H1 (cell line): ENCODE measurements around the gene RNF141. TPM values are rescaled to one million over a fixed set of nuclear protein-coding genes. Genes with fewer than 3 reads are reported as not detected.

Experiments
- CTCF ChIA-PET: fragments of 300-600 bp; sonication (Branson Sonifier 250); formaldehyde crosslinking; loops from one replicate; lab custom pipeline; 2021; ENCODE audit not compliant: partially characterized antibody; lab: Charles Lee
- POLR2A ChIA-PET: fragments of 300-600 bp; sonication (Branson Sonifier 250); formaldehyde crosslinking; loops from one replicate; lab custom pipeline; 2021; ENCODE audit warnings: inconsistent platforms; ENCODE audit not compliant: partially characterized antibody; lab: Charles Lee
- DNase-seq, 2 experiments: peaks; one replicate each; pipeline versions ENCODE4 v3.0.0 to v3.0.0-alpha.2; 2010 to 2022; ENCODE audit warnings: low spot score in 2 of 2, low read depth in 1 of 2, mixed read lengths in 1 of 2
- FAIRE-seq: peaks from 2 replicates; lab custom pipeline; 2011; peaks lifted over from hg19 to GRCh38; lab: Jason Lieb, UNC
- H2AFZ ChIP-seq: 2 replicates; pipeline ENCODE4 v1.8.1; 2012; ENCODE audit warnings: low read length, inconsistent platforms
- H2AK5ac ChIP-seq: 2 replicates; pipeline ENCODE4 v1.6.1; 2013; ENCODE audit warnings: low read depth, low read length
- H2BK120ac ChIP-seq: replicated peaks from 2 replicates; pipeline ENCODE3; 2013; ENCODE audit warnings: low read depth, low read length, inconsistent platforms
- H2BK12ac ChIP-seq: 2 replicates; pipeline ENCODE4 v1.6.1; 2013; ENCODE audit warnings: low read depth, low read length
- H2BK15ac ChIP-seq: 2 replicates; pipeline ENCODE4 v1.6.1; 2013; ENCODE audit warnings: low read length
- H2BK20ac ChIP-seq: 2 replicates; pipeline ENCODE4 v1.6.1; 2013; ENCODE audit warnings: low read length
- H2BK5ac ChIP-seq: 2 replicates; pipeline ENCODE4 v1.6.1; 2013; ENCODE audit warnings: low read depth, low read length
- H3K14ac ChIP-seq: 2 replicates; pipeline ENCODE4 v1.6.1; 2013; ENCODE audit warnings: inconsistent platforms; ENCODE audit not compliant: insufficient read length
- H3K18ac ChIP-seq: 2 replicates; pipeline ENCODE4 v1.6.1; 2013; ENCODE audit warnings: low read length; ENCODE audit errors: extremely low read depth
- H3K23ac ChIP-seq: 2 replicates; pipeline ENCODE4 v1.6.1; 2013; ENCODE audit warnings: inconsistent platforms; ENCODE audit not compliant: insufficient read length
- H3K23me2 ChIP-seq: 2 replicates; pipeline ENCODE4 v1.6.1; 2013; ENCODE audit warnings: low read depth, low read length
- H3K27ac ChIP-seq: 2 replicates; pipeline ENCODE4 v1.6.1; 2011; ENCODE audit warnings: low read depth, low read length, inconsistent platforms
- H3K27me3 ChIP-seq, 4 experiments: replicated peaks in 1 of 4; 1 replicate in 1 of 4; 2 replicates in 3 of 4; pipeline versions ENCODE4 v1.6.1 to v1.8.1; 2011 to 2013; ENCODE audit warnings: low read length in 3 of 4, mild to moderate bottlenecking in 3 of 4, inconsistent platforms in 2 of 4, mixed read lengths in 2 of 4, moderate library complexity in 1 of 4; ENCODE audit not compliant: control insufficient read depth in 3 of 4, insufficient read depth in 3 of 4; ENCODE audit errors: extremely low read depth in 1 of 4
- H3K36me3 ChIP-seq, 4 experiments: 2 replicates each; pipeline versions ENCODE4 v1.6.1 to v1.8.1; 2011 to 2013; ENCODE audit warnings: mild to moderate bottlenecking in 4 of 4, low read length in 3 of 4, moderate library complexity in 2 of 4, control low read depth in 1 of 4, inconsistent platforms in 1 of 4; ENCODE audit not compliant: insufficient read depth in 4 of 4, control insufficient read depth in 2 of 4
- H3K4ac ChIP-seq: replicated peaks from 2 replicates; pipeline ENCODE3; 2013; ENCODE audit warnings: low read length, low read depth, mixed read lengths, inconsistent platforms; ENCODE audit not compliant: insufficient read length
- H3K4me1 ChIP-seq, 4 experiments: replicated peaks in 1 of 4; 1 replicate in 1 of 4; 2 replicates in 3 of 4; pipeline versions ENCODE4 v1.6.1 to v1.8.1; 2011 to 2013; ENCODE audit warnings: low read length in 3 of 4, inconsistent platforms in 2 of 4, mixed read lengths in 1 of 4; ENCODE audit not compliant: insufficient read depth in 4 of 4, control insufficient read depth in 3 of 4
- H3K4me2 ChIP-seq, 2 experiments: 2 replicates each; pipeline versions ENCODE4 v1.6.1 to v1.8.1; 2011 to 2013; ENCODE audit warnings: low read depth in 2 of 2, low read length in 2 of 2, control low read depth in 1 of 2, inconsistent platforms in 1 of 2, mild to moderate bottlenecking in 1 of 2; ENCODE audit not compliant: insufficient read depth in 1 of 2
- H3K4me3 ChIP-seq, 4 experiments: fragments of 200-600, 300-600 bp in 1 of 4; sonication (generic), shearing (Covaris generic), sonication (Bioruptor Twin) in 1 of 4; 2 replicates each; pipeline versions ENCODE4 v1.5.1 to v1.8.1; 2011 to 2016; ENCODE audit warnings: low read length in 4 of 4, low read depth in 3 of 4, control low read depth in 2 of 4, inconsistent platforms in 2 of 4, mild to moderate bottlenecking in 2 of 4, mixed read lengths in 1 of 4, moderate library complexity in 1 of 4; ENCODE audit not compliant: insufficient read depth in 2 of 4; ENCODE audit errors: extremely low read depth in 1 of 4
- H3K56ac ChIP-seq: replicated peaks from 2 replicates; pipeline ENCODE3; 2013; ENCODE audit warnings: low read depth, mild to moderate bottlenecking, mixed read lengths, low read length, inconsistent platforms; ENCODE audit not compliant: insufficient read length
- H3K79me1 ChIP-seq: 2 replicates; pipeline ENCODE4 v1.6.1; 2013; ENCODE audit warnings: low read depth, low read length, control low read depth
- H3K79me2 ChIP-seq, 2 experiments: 2 replicates each; pipeline versions ENCODE4 v1.6.1 to v1.8.1; 2012 to 2013; ENCODE audit warnings: low read length in 2 of 2, mild to moderate bottlenecking in 2 of 2, inconsistent platforms in 1 of 2; ENCODE audit not compliant: insufficient read depth in 2 of 2, control insufficient read depth in 1 of 2
- H3K9ac ChIP-seq, 4 experiments: replicated peaks in 1 of 4; 1 replicate in 1 of 4; 2 replicates in 3 of 4; pipeline versions ENCODE4 v1.6.1 to v1.8.1; 2011 to 2013; ENCODE audit warnings: low read depth in 3 of 4, low read length in 3 of 4, control low read depth in 2 of 4, mild to moderate bottlenecking in 2 of 4, moderate library complexity in 2 of 4, inconsistent platforms in 1 of 4; ENCODE audit errors: extremely low read depth in 1 of 4
- H3K9me3 ChIP-seq, 2 experiments: 2 replicates each; pipeline versions ENCODE4 v1.6.1 to v1.8.1; 2012 to 2013; ENCODE audit warnings: mild to moderate bottlenecking in 2 of 2, moderate library complexity in 2 of 2, control low read depth in 1 of 2, inconsistent platforms in 1 of 2, low read depth in 1 of 2, low read length in 1 of 2, mixed read lengths in 1 of 2; ENCODE audit not compliant: insufficient read depth in 2 of 2
- H4K20me1 ChIP-seq, 2 experiments: replicated peaks in 1 of 2; 2 replicates each; pipeline versions ENCODE3 to v1.8.1; 2011 to 2013; ENCODE audit warnings: inconsistent platforms in 2 of 2, low read length in 2 of 2, mild to moderate bottlenecking in 1 of 2; ENCODE audit not compliant: insufficient read depth in 2 of 2, control insufficient read depth in 1 of 2
- H4K5ac ChIP-seq: 2 replicates; pipeline ENCODE4 v1.6.1; 2013; ENCODE audit warnings: low read length, low read depth, mixed read lengths, inconsistent platforms; ENCODE audit not compliant: insufficient read length
- H4K8ac ChIP-seq: 2 replicates; pipeline ENCODE4 v1.8.0; 2013; ENCODE audit warnings: mild to moderate bottlenecking, moderate library complexity, low read length, inconsistent platforms; ENCODE audit not compliant: insufficient read depth; ENCODE audit errors: extremely low read depth
- H4K91ac ChIP-seq: replicated peaks from 2 replicates; pipeline ENCODE3; 2013; ENCODE audit warnings: low read length, mixed read lengths, inconsistent platforms; ENCODE audit not compliant: insufficient read length
- ASH2L ChIP-seq: fragments of 200-600, 300-600 bp; sonication (generic); IDR thresholded peaks from one replicate; pipeline ENCODE4 v1.7.1; 2017; ENCODE audit warnings: low read length
- HDAC2 ChIP-seq, 2 experiments: fragments of 300-600 bp in 1 of 2; sonication (generic) in 1 of 2; IDR thresholded peaks; 2 replicates each; pipeline ENCODE4 v1.6.1; 2011 to 2012; ENCODE audit warnings: low read depth in 2 of 2, low read length in 2 of 2, mild to moderate bottlenecking in 2 of 2, moderate library complexity in 2 of 2, borderline replicate concordance in 1 of 2, inconsistent platforms in 1 of 2
- MAFK ChIP-seq: IDR thresholded peaks from 2 replicates; pipeline ENCODE4 v1.6.1; 2012; ENCODE audit warnings: low read depth, mild to moderate bottlenecking, improper control_type of control experiment, low read length
- POLR2A ChIP-seq, 2 experiments: IDR thresholded peaks; 1 replicate in 1 of 2; 2 replicates in 1 of 2; pipeline ENCODE4 v1.6.1; 2011; ENCODE audit warnings: low read depth in 2 of 2, low read length in 2 of 2, mild to moderate bottlenecking in 2 of 2; ENCODE audit errors: control extremely low read depth in 1 of 2
- POU5F1 ChIP-seq: IDR thresholded peaks from 2 replicates; pipeline ENCODE4 v1.6.1; 2011; ENCODE audit warnings: low read depth, mild to moderate bottlenecking, low read length, moderate library complexity
- RAD21 ChIP-seq, 2 experiments: IDR thresholded peaks in 1 of 2; conservative IDR thresholded peaks in 1 of 2; 2 replicates each; pipeline ENCODE4 v1.6.1; 2011; ENCODE audit warnings: low read depth in 2 of 2, low read length in 2 of 2, improper control_type of control experiment in 1 of 2, inconsistent platforms in 1 of 2, mild to moderate bottlenecking in 1 of 2, moderate library complexity in 1 of 2
- SP1 ChIP-seq: IDR thresholded peaks from 2 replicates; pipeline ENCODE4 v1.6.1; 2011; ENCODE audit warnings: low read depth, low read length
- SP2 ChIP-seq: IDR thresholded peaks from 2 replicates; pipeline ENCODE4 v1.6.1; 2012; ENCODE audit warnings: mild to moderate bottlenecking, low read length, inconsistent platforms
- TBP ChIP-seq: IDR thresholded peaks from 2 replicates; pipeline ENCODE4 v1.6.1; 2011; ENCODE audit warnings: low read depth, low read length, improper control_type of control experiment
- WGBS, 2 experiments: shearing (Covaris generic) in 1 of 2; methylation state at CpG; one replicate each; pipeline versions ENCODE4 v1.1.6 to v1.1.7; 2013 to 2015; ENCODE audit warnings: low lambda C conversion rate in 2 of 2, mixed read lengths in 2 of 2, inconsistent platforms in 1 of 2, low coverage in 1 of 2, missing lambda C conversion rate in 1 of 2; ENCODE audit not compliant: insufficient replicate concordance in 2 of 2, insufficient coverage in 1 of 2, insufficient read length in 1 of 2; ENCODE audit errors: extremely low coverage in 1 of 2, missing lambda C conversion rate in 1 of 2; 5-methylcytosine and 5-hydroxymethylcytosine counted together
- polyA plus RNA-seq, 7 experiments: library from polyadenylated mRNA; depleted of rRNA in 3 of 7; stranded (reverse) in 5 of 7; unstranded in 2 of 7; fragments of >200 nt in 5 of 7; fragments of 200-250 nt in 2 of 7; gene quantifications; 1 replicate in 5 of 7; 2 replicates in 1 of 7; 4 replicates in 1 of 7; pipeline versions ENCODE4 v1.2.1 to v1.2.3, GENCODE V29; 2011 to 2013; ENCODE audit warnings: missing spikeins in 2 of 7, mixed read lengths in 2 of 7
- total RNA-seq: library from RNA; stranded (reverse); fragmentation: NEBNext Ultra II Directional; extraction: Animal tissue kit (Norgen Biotek cat#: 25700); gene quantifications from 2 replicates; pipeline ENCODE4 v1.2.1, GENCODE V29; 2021
- TF ChIP-seq, protein P1 (sequence below), 3 experiments: IDR thresholded peaks; 1 replicate in 2 of 3; 2 replicates in 1 of 3; pipeline versions ENCODE4 v1.5.1 to v1.6.1; 2011; ENCODE audit warnings: low read length in 3 of 3, mild to moderate bottlenecking in 3 of 3, inconsistent platforms in 2 of 3, low read depth in 1 of 3, moderate library complexity in 1 of 3; ENCODE audit not compliant: insufficient read depth in 1 of 3; ENCODE audit errors: control extremely low read depth in 1 of 3

Gene RNF141
- total and polyA plus RNA-seq, 2 of the 8 experiments (the other 6 are each of a cell fraction or from before 2014, with no cell fraction given) = 8.5 to 22.8 TPM

DNA sequence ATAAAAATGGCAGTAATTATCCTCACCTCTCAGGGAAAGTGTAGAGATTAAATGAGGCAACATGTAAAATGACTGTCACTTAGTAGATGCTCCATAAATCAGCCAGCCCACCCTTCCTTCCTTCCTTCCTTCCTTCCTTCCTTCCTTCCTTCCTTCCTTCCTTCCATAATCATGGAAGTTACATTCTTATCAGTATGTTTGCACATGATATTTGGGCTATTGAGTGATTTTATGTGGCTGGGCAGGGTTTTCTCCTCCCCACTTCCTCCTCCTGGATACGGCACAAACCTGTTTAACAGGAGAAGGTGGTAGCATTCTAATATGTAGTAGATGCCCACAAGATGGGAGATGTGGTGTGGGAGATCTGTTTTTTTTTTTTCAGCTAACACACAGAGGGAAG, 15.6 kb upstream of the RNF141 start:
- peak overlapping the region; percentile 72; the same call in 1 of the 2 replicates for H2BK12ac ChIP-seq
- H3K23me2 ChIP-seq = no peaks in the 10 kb centered on the region; the same call in 1 of the 2 replicates
- no peaks in the 10 kb centered on the region; a peak in 1 of 7 replicates for H3K27me3 ChIP-seq
- no peak for DNase-seq
- no peak overlapping the region for H4K5ac ChIP-seq
- H4K8ac ChIP-seq = no peak overlapping the region
- H3K4ac ChIP-seq = peak overlapping the region; percentile 16
- no peak overlapping the region for H3K27ac ChIP-seq
- ChIA-PET POLR2A (interaction anchor here (1.4 kb wide), 1 partner anchor 14 kb away, joined by 4 read pairs; no protein-coding TSS in a partner anchor), CTCF (interaction anchor here (1.4 kb wide), 1 partner anchor 16 kb away, joined by 6 read pairs; the partner anchor contains the start of gene RNF141)
- no peak overlapping the region for H4K91ac ChIP-seq
- 0 out of 2 replicates have a peak overlapping the region, but pooled peaks have one; percentile 4 for H3K18ac ChIP-seq
- H3K4me1 ChIP-seq = peaks cover 0 to 10% (median 3%) of the 10 kb centered on the region in 4 experiments; a peak in 3 of 7 replicates
- no peak overlapping the region for H3K9ac ChIP-seq
- no peak overlapping the region for H2BK20ac ChIP-seq
- no peak overlapping the region for H3K14ac ChIP-seq
- no peaks in the 10 kb centered on the region for H4K20me1 ChIP-seq
- H3K4me3 ChIP-seq = no peak overlapping the region
- 0 out of 2 replicates have a peak overlapping the region, but pooled peaks have one; percentile 55 for H2AFZ ChIP-seq
- no peaks in the 10 kb centered on the region for H3K9me3 ChIP-seq
- H3K4me2 ChIP-seq = no peak overlapping the region
- no peak overlapping the region for H2BK15ac ChIP-seq
- no peak overlapping the region for H2BK5ac ChIP-seq
- no peak for FAIRE-seq
- H3K79me2 ChIP-seq = no peaks in the 10 kb centered on the region
- no peak overlapping the region for H3K23ac ChIP-seq
- H2BK120ac ChIP-seq = no peak overlapping the region
- no peak overlapping the region for H3K56ac ChIP-seq
- H2AK5ac ChIP-seq = no peak overlapping the region
- no peaks in the 10 kb centered on the region for H3K36me3 ChIP-seq
- H3K79me1 ChIP-seq = no peaks in the 10 kb centered on the region
- 100% methylated on average over 1 of the region's 1 CpG; no CpG with 5 or more reads in 1 of the 2 experiments for WGBS, 2 experiments
- TF ChIP-seq, protein P1, sequence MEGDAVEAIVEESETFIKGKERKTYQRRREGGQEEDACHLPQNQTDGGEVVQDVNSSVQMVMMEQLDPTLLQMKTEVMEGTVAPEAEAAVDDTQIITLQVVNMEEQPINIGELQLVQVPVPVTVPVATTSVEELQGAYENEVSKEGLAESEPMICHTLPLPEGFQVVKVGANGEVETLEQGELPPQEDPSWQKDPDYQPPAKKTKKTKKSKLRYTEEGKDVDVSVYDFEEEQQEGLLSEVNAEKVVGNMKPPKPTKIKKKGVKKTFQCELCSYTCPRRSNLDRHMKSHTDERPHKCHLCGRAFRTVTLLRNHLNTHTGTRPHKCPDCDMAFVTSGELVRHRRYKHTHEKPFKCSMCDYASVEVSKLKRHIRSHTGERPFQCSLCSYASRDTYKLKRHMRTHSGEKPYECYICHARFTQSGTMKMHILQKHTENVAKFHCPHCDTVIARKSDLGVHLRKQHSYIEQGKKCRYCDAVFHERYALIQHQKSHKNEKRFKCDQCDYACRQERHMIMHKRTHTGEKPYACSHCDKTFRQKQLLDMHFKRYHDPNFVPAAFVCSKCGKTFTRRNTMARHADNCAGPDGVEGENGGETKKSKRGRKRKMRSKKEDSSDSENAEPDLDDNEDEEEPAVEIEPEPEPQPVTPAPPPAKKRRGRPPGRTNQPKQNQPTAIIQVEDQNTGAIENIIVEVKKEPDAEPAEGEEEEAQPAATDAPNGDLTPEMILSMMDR (IDR thresholded peaks at IDR 0.05; ENCODE audit: control extremely low read depth in 1 of 3, insufficient read depth in 1 of 3, low read depth in 1 of 3, low read length in 3 of 3) = no peak
- TF ChIP-seq POU5F1 (no peak), TBP (no peak), RAD21 (IDR thresholded peaks at IDR 0.05 in 1 of 2, conservative IDR thresholded peaks at IDR 0.05 in 1 of 2; ENCODE audit: low read depth in 2 of 2, low read length in 2 of 2) (no peak), MAFK (no peak), SP1 (no peak), POLR2A (IDR thresholded peaks at IDR 0.05; ENCODE audit: control extremely low read depth in 1 of 2, low read depth in 2 of 2, low read length in 2 of 2) (no peak), HDAC2 (IDR thresholded peaks at IDR 0.05; ENCODE audit: borderline replicate concordance in 1 of 2, low read depth in 2 of 2, low read length in 2 of 2) (no peak), SP2 (no peak), ASH2L (no peak)
